Measurements from ENCODE around the gene LIPK. TPM values are rescaled to one million over a fixed set of nuclear protein-coding genes. Genes with fewer than 3 reads are reported as not detected.
"Not testable (repeated sequence)": the region's sequence is repeated elsewhere in the genome, so short reads cannot be mapped to it uniquely, and the experiment has no call there.

The LIPK gene
- total RNA-seq, 6 experiments from 2014 or later, result not detected

DNA sequence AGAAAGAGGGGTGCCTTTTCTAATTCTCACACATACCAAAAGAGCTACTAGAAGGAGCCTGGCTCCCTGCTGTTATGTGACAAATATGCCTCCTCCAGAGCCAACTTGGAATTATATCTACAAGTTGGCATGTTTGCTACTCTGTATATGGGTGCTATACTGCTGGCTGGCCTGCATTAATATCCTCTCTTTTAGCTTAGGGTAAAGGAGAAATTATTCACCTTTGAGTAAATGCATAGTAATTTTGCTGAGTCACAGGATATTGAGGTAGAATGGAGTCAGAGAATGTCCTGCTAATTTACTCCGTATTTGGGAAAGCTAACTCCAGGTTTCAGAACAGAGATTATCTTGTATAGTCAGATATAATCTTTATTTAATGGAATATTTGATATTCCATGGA, 29.6 kb downstream of the LIPK start:
- ATAC-seq, result no peak
- Histone ChIP-seq H3K9me3 (no peaks in the 10 kb centered on the region), H3K27ac (no peak overlapping the region), H3K4me1 (no peaks in the 10 kb centered on the region), H3K4me3 (no peak overlapping the region), H3K36me3 (no peaks in the 10 kb centered on the region), H3K27me3 (no peaks in the 10 kb centered on the region)
- WGBS (ENCODE audit: insufficient coverage, low coverage, low lambda C conversion rate, missing lambda C conversion rate), result 50% methylated on average over 1 of the region's 1 CpG
- intact Hi-C loops (cut with DNase I), result no loop called here
- no peak for DNase-seq
- no peak for TF ChIP-seq POLR2A (IDR thresholded peaks at IDR 0.05)
- TF ChIP-seq, protein P1, sequence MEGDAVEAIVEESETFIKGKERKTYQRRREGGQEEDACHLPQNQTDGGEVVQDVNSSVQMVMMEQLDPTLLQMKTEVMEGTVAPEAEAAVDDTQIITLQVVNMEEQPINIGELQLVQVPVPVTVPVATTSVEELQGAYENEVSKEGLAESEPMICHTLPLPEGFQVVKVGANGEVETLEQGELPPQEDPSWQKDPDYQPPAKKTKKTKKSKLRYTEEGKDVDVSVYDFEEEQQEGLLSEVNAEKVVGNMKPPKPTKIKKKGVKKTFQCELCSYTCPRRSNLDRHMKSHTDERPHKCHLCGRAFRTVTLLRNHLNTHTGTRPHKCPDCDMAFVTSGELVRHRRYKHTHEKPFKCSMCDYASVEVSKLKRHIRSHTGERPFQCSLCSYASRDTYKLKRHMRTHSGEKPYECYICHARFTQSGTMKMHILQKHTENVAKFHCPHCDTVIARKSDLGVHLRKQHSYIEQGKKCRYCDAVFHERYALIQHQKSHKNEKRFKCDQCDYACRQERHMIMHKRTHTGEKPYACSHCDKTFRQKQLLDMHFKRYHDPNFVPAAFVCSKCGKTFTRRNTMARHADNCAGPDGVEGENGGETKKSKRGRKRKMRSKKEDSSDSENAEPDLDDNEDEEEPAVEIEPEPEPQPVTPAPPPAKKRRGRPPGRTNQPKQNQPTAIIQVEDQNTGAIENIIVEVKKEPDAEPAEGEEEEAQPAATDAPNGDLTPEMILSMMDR (IDR thresholded peaks at IDR 0.05), result no peak

DNA sequence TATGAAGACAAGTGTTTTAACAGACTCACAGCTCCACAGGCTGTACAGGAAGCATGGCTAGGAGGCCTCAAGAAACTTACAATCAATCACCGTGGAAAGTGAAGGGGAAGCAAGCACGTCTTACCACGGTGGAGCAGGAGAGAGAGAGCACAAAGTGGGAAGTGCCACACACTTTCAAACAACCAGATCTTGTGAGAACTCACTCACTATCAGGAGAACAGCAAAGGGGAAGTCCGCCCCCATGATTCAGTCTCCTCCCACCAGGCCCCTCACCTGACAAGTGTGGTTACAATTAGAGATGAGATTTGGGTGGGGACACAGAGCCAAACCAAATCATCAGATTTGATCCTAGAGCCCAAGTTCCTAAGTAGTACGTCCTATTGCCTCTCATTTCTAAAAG, 35.9 kb downstream of the LIPK start:
- H3K4me3 ChIP-seq; intact Hi-C loops (cut with DNase I); ATAC-seq; H3K27me3 ChIP-seq; H3K36me3 ChIP-seq; H3K4me1 ChIP-seq; H3K9me3 ChIP-seq; H3K27ac ChIP-seq; DNase-seq: not testable (repeated sequence)
- WGBS (ENCODE audit: insufficient coverage, low coverage, low lambda C conversion rate, missing lambda C conversion rate), result 45% methylated on average over 5 of the region's 5 CpGs

DNA sequence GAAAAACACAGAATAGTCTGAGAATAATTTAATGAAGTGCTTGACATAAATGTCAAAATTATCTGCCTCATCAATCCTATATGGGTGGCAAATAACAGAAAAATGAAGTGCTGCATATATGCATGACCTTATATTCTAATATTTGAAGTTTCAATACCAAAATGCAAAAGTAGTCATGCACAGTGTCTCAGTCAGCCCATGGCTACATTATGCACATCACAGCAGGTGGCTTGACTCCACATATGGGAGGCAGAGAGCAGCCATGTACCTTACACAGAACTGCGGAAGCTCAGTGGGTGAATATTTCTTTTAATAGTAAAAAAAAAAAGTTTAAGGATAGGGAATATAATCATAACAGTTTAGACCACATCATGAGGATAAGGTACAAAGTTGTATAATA, 36.4 kb downstream of the LIPK start:
- no peak overlapping the region for H3K4me3 ChIP-seq
- intact Hi-C loops (cut with DNase I), result no loop called here
- no peak for ATAC-seq

DNA sequence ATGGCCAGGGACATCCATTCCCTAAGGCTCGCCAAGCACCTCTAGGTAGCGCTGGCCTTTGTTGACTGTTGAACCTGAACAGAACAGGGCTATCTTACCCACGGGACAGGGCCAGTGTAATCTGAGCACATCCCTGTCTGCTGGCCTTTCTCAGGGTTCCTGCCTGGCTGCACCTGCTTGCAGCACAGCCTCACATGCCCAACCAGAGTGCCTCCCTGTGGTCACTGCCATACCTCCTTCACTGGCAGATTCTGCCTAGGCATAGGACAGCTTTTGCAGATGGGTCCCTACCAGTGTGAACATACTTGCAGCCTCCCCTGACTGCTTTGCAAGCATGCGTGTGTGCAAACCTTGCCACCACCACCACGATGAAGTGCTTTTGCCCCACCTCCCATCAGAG, 38.0 kb downstream of the LIPK start:
- TF ChIP-seq, protein P1 (IDR thresholded peaks at IDR 0.05), result no peak
- no peak for TF ChIP-seq POLR2A (IDR thresholded peaks at IDR 0.05)
- Histone ChIP-seq H3K36me3 (no peaks in the 10 kb centered on the region), H3K4me3 (no peak overlapping the region), H3K27ac (no peak overlapping the region), H3K4me1 (no peaks in the 10 kb centered on the region), H3K9me3 (no peaks in the 10 kb centered on the region), H3K27me3 (no peaks in the 10 kb centered on the region)
- ATAC-seq, result peak in 2 of 4 donors; percentile 11 to 26
- no peak for DNase-seq
- WGBS (ENCODE audit: insufficient coverage, low coverage, low lambda C conversion rate, missing lambda C conversion rate), result 80% methylated on average over 1 of the region's 5 CpGs
- intact Hi-C loops (cut with DNase I), result no loop called here

More for the DNA sequence above, 36.4 kb downstream of the LIPK start:
- no peaks in the 10 kb centered on the region for H3K36me3 ChIP-seq
- WGBS (ENCODE audit: insufficient coverage, low coverage, low lambda C conversion rate, missing lambda C conversion rate), result 100% methylated on average over 1 of the region's 1 CpG
- H3K4me1 ChIP-seq, result no peaks in the 10 kb centered on the region
- H3K9me3 ChIP-seq, result no peaks in the 10 kb centered on the region
- no peak for TF ChIP-seq POLR2A (IDR thresholded peaks at IDR 0.05)
- TF ChIP-seq, protein P1 (IDR thresholded peaks at IDR 0.05), result no peak
- no peak for DNase-seq
- no peaks in the 10 kb centered on the region for H3K27me3 ChIP-seq
- H3K27ac ChIP-seq, result no peak overlapping the region

DNA sequence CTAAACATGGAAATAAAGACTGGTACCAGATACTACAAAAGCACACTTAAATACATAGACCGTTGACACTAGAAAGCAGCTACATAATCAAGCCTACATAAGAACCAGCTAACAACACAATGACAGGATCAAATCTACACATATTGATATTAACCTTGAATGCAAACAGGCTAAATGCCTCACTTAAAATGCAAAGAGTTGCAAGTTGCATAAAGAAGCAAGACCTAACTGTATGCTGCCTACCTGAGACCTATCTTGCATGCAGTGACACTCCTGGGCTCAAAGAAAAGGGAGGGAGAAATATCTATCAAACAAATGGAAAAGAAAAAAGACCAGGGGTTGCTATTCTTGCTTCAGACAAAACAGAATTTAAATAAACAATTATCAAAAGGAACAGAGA, 39.6 kb downstream of the LIPK start:
- Histone ChIP-seq H3K4me3 (no peak overlapping the region), H3K27ac (no peak overlapping the region), H3K9me3 (no peaks in the 10 kb centered on the region), H3K4me1 (no peaks in the 10 kb centered on the region), H3K27me3 (no peaks in the 10 kb centered on the region), H3K36me3 (no peaks in the 10 kb centered on the region)
- intact Hi-C loops (cut with DNase I), result no loop called here
- ATAC-seq (no peak), DNase-seq (no peak)
- no peak for TF ChIP-seq POLR2A (IDR thresholded peaks at IDR 0.05)
- TF ChIP-seq, protein P1 (IDR thresholded peaks at IDR 0.05), result no peak
- WGBS (ENCODE audit: insufficient coverage, low coverage, low lambda C conversion rate, missing lambda C conversion rate), result 80% methylated on average over 1 of the region's 1 CpG

All from right lobe of liver (tissue), 6 donors.